HCT116 (cell line): ENCODE results near the gene ST3GAL3. TPM values are rescaled to one million over a fixed set of nuclear protein-coding genes. Genes with fewer than 3 reads are reported as not detected.

Experiments
- ATAC-seq: fragments of 200-7000 bp; cut with Tn5 transposase; 2 replicates; pipeline ENCODE4 v1.9.1; 2020; ENCODE audit warnings: mild to moderate bottlenecking, moderate library complexity
- BruUV-seq: library from RNA; stranded (reverse); fragments of 400-500 nt; replicated peaks from 2 replicates; lab custom pipeline; 2021; lab: Mats Ljungman, UMichigan
- CTCF ChIA-PET: fragments of 300-600 bp; sonication (Branson Sonifier 250); formaldehyde crosslinking; loops from one replicate; lab custom pipeline; 2021; ENCODE audit warnings: antibody characterized with exemption; lab: Charles Lee
- POLR2A ChIA-PET: fragments of 300-600, 350-600 bp; sonication (Branson Sonifier 250); formaldehyde crosslinking; loops from one replicate; lab custom pipeline; 2021; ENCODE audit warnings: antibody characterized with exemption; lab: Charles Lee
- RAD21 ChIA-PET, 2 experiments: fragments of 300-600 bp; sonication (Branson Sonifier 250); formaldehyde crosslinking; loops; one replicate each; lab custom pipeline; 2023; ENCODE audit warnings: low total read pairs in 2 of 2; ENCODE audit not compliant: uncharacterized antibody in 2 of 2, unreplicated experiment in 2 of 2, low non-redundant PET in 1 of 2; lab: Charles Lee
- DNase-seq: peaks from one replicate; pipeline ENCODE4 v3.0.0-alpha.2; 2010; ENCODE audit warnings: low read depth, low spot score
- H2AFZ ChIP-seq: fragments of 200-600 bp; shearing (Covaris generic), sonication (generic); 2 replicates; pipeline ENCODE4 v1.6.1; 2017; ENCODE audit warnings: low read depth, mixed run types, mixed read lengths, antibody characterized with exemption, low read length; ENCODE audit not compliant: poor library complexity, severe bottlenecking
- H3K27ac ChIP-seq: 2 replicates; pipeline ENCODE4 v1.5.1; 2012; ENCODE audit warnings: low read depth, low read length
- H3K27me3 ChIP-seq: fragments of 200-600 bp; sonication (generic); 2 replicates; pipeline ENCODE4 v1.6.1; 2016; ENCODE audit warnings: mixed run types, low read length, mixed read lengths; ENCODE audit not compliant: insufficient read depth
- H3K36me3 ChIP-seq, 2 experiments: fragments of 200-500 bp in 1 of 2; fragments of 200-600 bp in 1 of 2; sonication (Bioruptor generic) in 1 of 2; sonication (generic) in 1 of 2; 2 replicates each; pipeline versions ENCODE4 v1.5.1 to v1.6.1; 2014 to 2016; ENCODE audit warnings: low read length in 2 of 2, inconsistent platforms in 1 of 2, mixed read lengths in 1 of 2, mixed run types in 1 of 2; ENCODE audit not compliant: insufficient read depth in 2 of 2, control insufficient read depth in 1 of 2
- H3K4me1 ChIP-seq, 2 experiments: fragments of 200-600 bp in 1 of 2; sonication (generic) in 1 of 2; 2 replicates each; pipeline versions ENCODE4 v1.5.1 to v1.6.1; 2012 to 2017; ENCODE audit warnings: low read length in 2 of 2, inconsistent platforms in 1 of 2, mild to moderate bottlenecking in 1 of 2, mixed read lengths in 1 of 2, mixed run types in 1 of 2, moderate library complexity in 1 of 2; ENCODE audit not compliant: insufficient read depth in 2 of 2, control insufficient read depth in 1 of 2
- H3K4me2 ChIP-seq: fragments of 200-600 bp; sonication (generic); 2 replicates; pipeline ENCODE4 v1.6.1; 2017; ENCODE audit warnings: mixed run types, low read length, mixed read lengths
- H3K4me3 ChIP-seq, 2 experiments: fragments of 200-600 bp in 1 of 2; sonication (generic) in 1 of 2; replicated peaks in 1 of 2; 2 replicates each; pipeline ENCODE4 v1.5.1; 2011 to 2016; ENCODE audit warnings: low read length in 2 of 2, control low read depth in 1 of 2, low read depth in 1 of 2, mild to moderate bottlenecking in 1 of 2, mixed read lengths in 1 of 2, mixed run types in 1 of 2
- H3K79me2 ChIP-seq: fragments of 200-600 bp; sonication (generic); 2 replicates; pipeline ENCODE4 v1.6.1; 2017; ENCODE audit warnings: mild to moderate bottlenecking, mixed run types, low read length, moderate library complexity, mixed read lengths; ENCODE audit not compliant: insufficient read depth
- H3K9ac ChIP-seq: fragments of 200-600 bp; sonication (generic); 2 replicates; pipeline ENCODE4 v1.6.1; 2016; ENCODE audit warnings: low read length, mixed read lengths
- H3K9me2 ChIP-seq: fragments of 200-600 bp; sonication (generic), shearing (Covaris generic); 2 replicates; pipeline ENCODE4 v1.6.1; 2017; ENCODE audit warnings: mixed run types, mild to moderate bottlenecking, moderate library complexity; ENCODE audit not compliant: insufficient read depth
- H3K9me3 ChIP-seq, 2 experiments: fragments of 200-500 bp in 1 of 2; fragments of 200-600 bp in 1 of 2; sonication (Bioruptor generic) in 1 of 2; sonication (generic) in 1 of 2; 2 replicates each; pipeline ENCODE4 v1.6.1; 2014 to 2017; ENCODE audit warnings: low read length in 2 of 2, mixed read lengths in 2 of 2, inconsistent platforms in 1 of 2, low read depth in 1 of 2, mild to moderate bottlenecking in 1 of 2, mixed run types in 1 of 2, moderate library complexity in 1 of 2; ENCODE audit not compliant: control insufficient read depth in 1 of 2, insufficient read depth in 1 of 2
- H4K20me1 ChIP-seq: fragments of 200-600 bp; sonication (generic), shearing (Covaris generic); 2 replicates; pipeline ENCODE4 v1.6.1; 2017; ENCODE audit warnings: mixed run types, mild to moderate bottlenecking, moderate library complexity; ENCODE audit not compliant: insufficient read depth
- CEBPB ChIP-seq: IDR thresholded peaks from 2 replicates; pipeline ENCODE4 v1.6.1; 2012; ENCODE audit warnings: low read depth
- EGR1 ChIP-seq: IDR thresholded peaks from 2 replicates; pipeline ENCODE4 v1.6.1; 2012; ENCODE audit warnings: low read depth
- EZH2 ChIP-seq: fragments of 200-600 bp; sonication (generic); IDR thresholded peaks from 2 replicates; pipeline ENCODE4 v1.6.1; 2017; ENCODE audit warnings: antibody characterized with exemption, mixed run types
- EZH2phosphoT487 ChIP-seq: fragments of 200-600 bp; IDR thresholded peaks from 2 replicates; pipeline ENCODE4 v1.6.1; 2018; ENCODE audit warnings: antibody characterized with exemption, borderline replicate concordance
- JUND ChIP-seq: IDR thresholded peaks from 2 replicates; pipeline ENCODE4 v1.6.1; 2012
- POLR2A ChIP-seq: IDR thresholded peaks from 2 replicates; pipeline ENCODE4 v1.7.0; 2011; ENCODE audit warnings: borderline replicate concordance; ENCODE audit not compliant: insufficient read depth, insufficient read length; ENCODE audit errors: extremely low read depth
- RAD21 ChIP-seq: IDR thresholded peaks from 2 replicates; pipeline ENCODE4 v1.6.1; 2012; ENCODE audit warnings: low read depth, mild to moderate bottlenecking
- SP1 ChIP-seq: IDR thresholded peaks from 2 replicates; pipeline ENCODE4 v1.6.1; 2012; ENCODE audit warnings: low read depth
- SRF ChIP-seq: IDR thresholded peaks from 2 replicates; pipeline ENCODE4 v1.6.1; 2012; ENCODE audit warnings: low read depth
- YY1 ChIP-seq: IDR thresholded peaks from 2 replicates; pipeline ENCODE4 v1.6.1; 2011; ENCODE audit warnings: low read length, low read depth, moderate library complexity, mild to moderate bottlenecking; ENCODE audit not compliant: insufficient replicate concordance; ENCODE audit errors: extremely low read depth
- ZFX ChIP-seq: fragments of 450-650 bp; IDR thresholded peaks from 2 replicates; pipeline ENCODE4 v1.6.1; 2017
- intact Hi-C: fragments of 100-400 bp; cut with micrococcal nuclease; formaldehyde crosslinking; loops from 2 replicates; pipeline ENCODE4 v1.10.0; 2022
- total RNA-seq: library from RNA; stranded (reverse); gene quantifications from one replicate; pipeline ENCODE4 v1.2.1, GENCODE V29; 2021; ENCODE audit not compliant: unreplicated experiment
- TF ChIP-seq, protein P1 (sequence below), 3 experiments: fragments of 200-600 bp in 1 of 3; sonication (generic) in 1 of 3; IDR thresholded peaks in 2 of 3; conservative IDR thresholded peaks in 1 of 3; 2 replicates each; pipeline ENCODE4 v1.5.1; 2012 to 2017; ENCODE audit warnings: low read depth in 2 of 3, low read length in 2 of 3, antibody characterized with exemption in 1 of 3, borderline replicate concordance in 1 of 3, control low read depth in 1 of 3, mild to moderate bottlenecking in 1 of 3, mixed read lengths in 1 of 3, mixed run types in 1 of 3, moderate library complexity in 1 of 3; ENCODE audit not compliant: insufficient read depth in 1 of 3
- TF ChIP-seq, protein P2 (sequence below): IDR thresholded peaks from 2 replicates; pipeline ENCODE4 v1.6.1; 2012; ENCODE audit warnings: low read depth

ST3GAL3 gene
- total RNA-seq, 1 experiment from 2014 or later: 7.2 TPM

DNA sequence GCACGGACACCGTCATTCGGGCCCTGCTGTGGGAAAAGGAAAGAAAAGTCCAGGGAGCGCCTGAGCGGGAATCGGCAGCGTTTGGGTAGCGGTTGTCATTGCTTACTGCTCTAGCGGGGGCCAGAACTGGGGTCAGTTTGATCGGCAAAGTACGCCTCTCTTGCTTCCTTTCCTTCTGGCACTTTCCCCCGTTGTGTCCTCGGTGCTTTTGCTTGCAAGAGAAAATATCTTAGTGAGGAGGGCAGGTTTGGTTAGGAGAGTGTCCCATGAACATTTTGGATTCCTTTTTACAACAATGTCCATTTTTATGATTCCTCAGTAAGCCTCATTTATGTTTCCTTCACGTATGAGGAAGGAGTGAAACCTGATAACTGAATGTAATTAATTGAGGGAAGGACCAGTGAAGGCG, 670 bp downstream of the ST3GAL3 start:
- Histone ChIP-seq H3K36me3 (peaks cover 14 to 19% of the 10 kb centered on the region in 2 experiments; a peak in 3 of 4 replicates), H3K9ac (peak overlapping the region; percentile 74), H3K9me3 (no peaks in the 10 kb centered on the region), H3K27me3 (no peaks in the 10 kb centered on the region), H3K79me2 (no peaks in the 10 kb centered on the region; the same call in 1 of the 2 replicates), H3K27ac (peak overlapping the region; percentile 69), H2AFZ (no peak overlapping the region), H3K4me2 (peak overlapping the region; percentile 85), H3K9me2 (no peaks in the 10 kb centered on the region), H3K4me1 (peaks cover 6 to 37% of the 10 kb centered on the region in 2 experiments; a peak in 3 of 4 replicates), H4K20me1 (no peaks in the 10 kb centered on the region), H3K4me3 (peak overlapping the region; percentile 80 to 83)
- ChIA-PET POLR2A (interaction anchor here (1.9 kb wide), 1 partner anchor 58 kb away, joined by 5 read pairs; the partner anchor contains the start of gene KDM4A), RAD21 (no interaction called here), CTCF (no interaction called here)
- TF ChIP-seq, protein P1, sequence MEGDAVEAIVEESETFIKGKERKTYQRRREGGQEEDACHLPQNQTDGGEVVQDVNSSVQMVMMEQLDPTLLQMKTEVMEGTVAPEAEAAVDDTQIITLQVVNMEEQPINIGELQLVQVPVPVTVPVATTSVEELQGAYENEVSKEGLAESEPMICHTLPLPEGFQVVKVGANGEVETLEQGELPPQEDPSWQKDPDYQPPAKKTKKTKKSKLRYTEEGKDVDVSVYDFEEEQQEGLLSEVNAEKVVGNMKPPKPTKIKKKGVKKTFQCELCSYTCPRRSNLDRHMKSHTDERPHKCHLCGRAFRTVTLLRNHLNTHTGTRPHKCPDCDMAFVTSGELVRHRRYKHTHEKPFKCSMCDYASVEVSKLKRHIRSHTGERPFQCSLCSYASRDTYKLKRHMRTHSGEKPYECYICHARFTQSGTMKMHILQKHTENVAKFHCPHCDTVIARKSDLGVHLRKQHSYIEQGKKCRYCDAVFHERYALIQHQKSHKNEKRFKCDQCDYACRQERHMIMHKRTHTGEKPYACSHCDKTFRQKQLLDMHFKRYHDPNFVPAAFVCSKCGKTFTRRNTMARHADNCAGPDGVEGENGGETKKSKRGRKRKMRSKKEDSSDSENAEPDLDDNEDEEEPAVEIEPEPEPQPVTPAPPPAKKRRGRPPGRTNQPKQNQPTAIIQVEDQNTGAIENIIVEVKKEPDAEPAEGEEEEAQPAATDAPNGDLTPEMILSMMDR (IDR thresholded peaks at IDR 0.05 in 2 of 3, conservative IDR thresholded peaks at IDR 0.05 in 1 of 3; ENCODE audit: borderline replicate concordance in 1 of 3, insufficient read depth in 1 of 3, low read depth in 2 of 3, low read length in 2 of 3): no peak
- TF ChIP-seq, protein P2, sequence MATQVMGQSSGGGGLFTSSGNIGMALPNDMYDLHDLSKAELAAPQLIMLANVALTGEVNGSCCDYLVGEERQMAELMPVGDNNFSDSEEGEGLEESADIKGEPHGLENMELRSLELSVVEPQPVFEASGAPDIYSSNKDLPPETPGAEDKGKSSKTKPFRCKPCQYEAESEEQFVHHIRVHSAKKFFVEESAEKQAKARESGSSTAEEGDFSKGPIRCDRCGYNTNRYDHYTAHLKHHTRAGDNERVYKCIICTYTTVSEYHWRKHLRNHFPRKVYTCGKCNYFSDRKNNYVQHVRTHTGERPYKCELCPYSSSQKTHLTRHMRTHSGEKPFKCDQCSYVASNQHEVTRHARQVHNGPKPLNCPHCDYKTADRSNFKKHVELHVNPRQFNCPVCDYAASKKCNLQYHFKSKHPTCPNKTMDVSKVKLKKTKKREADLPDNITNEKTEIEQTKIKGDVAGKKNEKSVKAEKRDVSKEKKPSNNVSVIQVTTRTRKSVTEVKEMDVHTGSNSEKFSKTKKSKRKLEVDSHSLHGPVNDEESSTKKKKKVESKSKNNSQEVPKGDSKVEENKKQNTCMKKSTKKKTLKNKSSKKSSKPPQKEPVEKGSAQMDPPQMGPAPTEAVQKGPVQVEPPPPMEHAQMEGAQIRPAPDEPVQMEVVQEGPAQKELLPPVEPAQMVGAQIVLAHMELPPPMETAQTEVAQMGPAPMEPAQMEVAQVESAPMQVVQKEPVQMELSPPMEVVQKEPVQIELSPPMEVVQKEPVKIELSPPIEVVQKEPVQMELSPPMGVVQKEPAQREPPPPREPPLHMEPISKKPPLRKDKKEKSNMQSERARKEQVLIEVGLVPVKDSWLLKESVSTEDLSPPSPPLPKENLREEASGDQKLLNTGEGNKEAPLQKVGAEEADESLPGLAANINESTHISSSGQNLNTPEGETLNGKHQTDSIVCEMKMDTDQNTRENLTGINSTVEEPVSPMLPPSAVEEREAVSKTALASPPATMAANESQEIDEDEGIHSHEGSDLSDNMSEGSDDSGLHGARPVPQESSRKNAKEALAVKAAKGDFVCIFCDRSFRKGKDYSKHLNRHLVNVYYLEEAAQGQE: no peak
- TF ChIP-seq JUND (no peak), EZH2 (no peak), EGR1 (no peak), YY1 (no peak), POLR2A (no peak), ZFX (no peak), SP1 (no peak), CEBPB (no peak), SRF (no peak), RAD21 (no peak), EZH2phosphoT487 (no peak)
- DNase-seq: no peak
- BruUV-seq: no TSS peak
- intact Hi-C loops: no loop called here
- no peak for ATAC-seq
